K562 (cell line): Measurements from ENCODE around the gene MDM4. TPM values are rescaled to one million over a fixed set of nuclear protein-coding genes. Genes with fewer than 3 reads are reported as not detected.
A peak's percentile ranks its signal among the peaks of the same experiment; 100 is the strongest.

Experiments used
- ATAC-seq: fragments of 200-7000 bp; cut with Tn5 transposase; 3 replicates; pipeline ENCODE4 v1.9.1; 2020; ENCODE audit warnings: moderate library complexity
- BruUV-seq: library from RNA; stranded (reverse); fragments of 400-500 nt; replicated peaks from 2 replicates; lab custom pipeline; 2021; lab: Mats Ljungman, UMichigan
- CTCF ChIA-PET: fragments of 300-600 bp; formaldehyde crosslinking; extraction: SDS; loops from one replicate; lab custom pipeline; 2021; ENCODE audit warnings: low intra/inter-chr PET ratio; lab: Yijun Ruan, JAX
- POLR2A ChIA-PET: fragments of 300-600, 350-650 bp; sonication (Branson Sonifier 250); formaldehyde crosslinking; extraction: SDS; loops from one replicate; lab custom pipeline; 2021; ENCODE audit warnings: antibody characterized with exemption, inconsistent platforms; lab: Yijun Ruan, JAX
- DNase-seq, 4 experiments: peaks; one replicate each; pipeline versions ENCODE4 v3.0.0 to v3.0.0-alpha.2; 2011 to 2018; ENCODE audit warnings: low spot score in 3 of 4, mixed read lengths in 3 of 4; ENCODE audit errors: extremely low read depth in 1 of 4
- FAIRE-seq: peaks from 2 replicates; lab custom pipeline; 2011; peaks lifted over from hg19 to GRCh38; lab: Jason Lieb, UNC
- H2AFZ ChIP-seq: 2 replicates; pipeline ENCODE4 v1.6.0; 2011; ENCODE audit warnings: low read depth, low read length, control low read depth, inconsistent platforms
- H3K27ac ChIP-seq: fragments of 200-600 bp; 3 replicates; pipeline ENCODE4 v1.8.0; 2011; ENCODE audit warnings: low read depth, mild to moderate bottlenecking, control low read depth, inconsistent platforms, low read length, moderate library complexity, mixed read lengths; ENCODE audit errors: extremely low read depth
- H3K27me3 ChIP-seq, 2 experiments: fragments of 300-600 bp in 1 of 2; 2 replicates in 1 of 2; 3 replicates in 1 of 2; pipeline versions ENCODE4 v1.6.0 to v1.8.0; 2011; ENCODE audit warnings: inconsistent platforms in 2 of 2, low read length in 2 of 2, mild to moderate bottlenecking in 1 of 2, mixed read lengths in 1 of 2, moderate library complexity in 1 of 2; ENCODE audit not compliant: control insufficient read depth in 2 of 2, insufficient read depth in 2 of 2
- H3K36me3 ChIP-seq: fragments of 300-600 bp; 3 replicates; pipeline ENCODE4 v1.8.0; 2011; ENCODE audit warnings: mild to moderate bottlenecking, low read length, inconsistent platforms; ENCODE audit not compliant: control insufficient read depth, insufficient read depth
- H3K4me1 ChIP-seq, 2 experiments: fragments of 200-600 bp in 1 of 2; replicated peaks in 1 of 2; 2 replicates in 1 of 2; 3 replicates in 1 of 2; pipeline versions ENCODE4 v1.5.1 to v1.8.0; 2011; ENCODE audit warnings: inconsistent platforms in 2 of 2, low read length in 2 of 2, mild to moderate bottlenecking in 1 of 2, mixed read lengths in 1 of 2, moderate library complexity in 1 of 2; ENCODE audit not compliant: control insufficient read depth in 2 of 2, insufficient read depth in 2 of 2
- H3K4me2 ChIP-seq: 2 replicates; pipeline ENCODE4 v1.6.1; 2011; ENCODE audit warnings: low read length, control low read depth, inconsistent platforms, mixed read lengths; ENCODE audit not compliant: insufficient read depth
- H3K4me3 ChIP-seq: fragments of 200-600 bp; sonication (generic), shearing (Covaris generic); 2 replicates; pipeline ENCODE4 v1.5.1; 2016; ENCODE audit warnings: control low read depth, inconsistent platforms
- H3K79me2 ChIP-seq: fragments of 200-600 bp; 3 replicates; pipeline ENCODE4 v1.8.0; 2011; ENCODE audit warnings: low read length, inconsistent platforms; ENCODE audit not compliant: control insufficient read depth, insufficient read depth
- H3K9ac ChIP-seq, 2 experiments: 2 replicates each; pipeline versions ENCODE4 v1.6.0 to v1.6.1; 2011; ENCODE audit warnings: low read depth in 2 of 2, low read length in 2 of 2, control low read depth in 1 of 2, inconsistent platforms in 1 of 2, mild to moderate bottlenecking in 1 of 2, mixed read lengths in 1 of 2; ENCODE audit not compliant: insufficient read depth in 1 of 2
- H3K9me1 ChIP-seq: one replicate; pipeline ENCODE4 v1.6.0; 2011; ENCODE audit warnings: inconsistent platforms, mild to moderate bottlenecking, low read length, moderate library complexity; ENCODE audit not compliant: control insufficient read depth, insufficient read depth
- H3K9me3 ChIP-seq: replicated peaks from 2 replicates; pipeline ENCODE4 v1.5.1; 2011; ENCODE audit warnings: low read depth, low read length, inconsistent platforms; ENCODE audit not compliant: control insufficient read depth, insufficient read depth
- H4K20me1 ChIP-seq: replicated peaks from 2 replicates; pipeline ENCODE4 v1.6.1; 2011; ENCODE audit warnings: low read length, inconsistent platforms, mixed read lengths; ENCODE audit not compliant: control insufficient read depth, insufficient read depth
- ILF3 ChIP-seq: fragments of 450-650 bp; IDR thresholded peaks from 2 replicates; pipeline ENCODE4 v1.6.1; 2018; ENCODE audit warnings: antibody characterized with exemption, mild to moderate bottlenecking, moderate library complexity, borderline replicate concordance
- SREBF1 ChIP-seq: fragments of 150-350 bp; IDR thresholded peaks from 2 replicates; pipeline ENCODE4 v1.6.1; 2014; ENCODE audit warnings: antibody characterized with exemption, low read depth, low read length, borderline replicate concordance
- TCFL5 ChIP-seq: fragments of 250-450 bp; sonication (Bioruptor Pico); conservative IDR thresholded peaks from 2 replicates; pipeline ENCODE4 v1.6.1; 2021; ENCODE audit warnings: mild to moderate bottlenecking, moderate library complexity, matching md5 sums
- THRAP3 ChIP-seq: fragments of 450-650 bp; IDR thresholded peaks from 2 replicates; pipeline ENCODE4 v1.6.1; 2016; ENCODE audit warnings: mild to moderate bottlenecking, inconsistent platforms, borderline replicate concordance
- TRIM28 ChIP-seq: fragments of 450-650 bp; IDR thresholded peaks from 2 replicates; pipeline ENCODE4 v1.6.1; 2017
- U2AF1 ChIP-seq: fragments of 200-400 bp; formaldehyde crosslinking; optimal IDR thresholded peaks from 2 replicates; pipeline ENCODE3; 2017; ENCODE audit warnings: mild to moderate bottlenecking, low read depth, low read length, moderate library complexity
- ZNF24 ChIP-seq: fragments of 450-650 bp; IDR thresholded peaks from 2 replicates; pipeline ENCODE4 v1.6.1; 2016
- WGBS: fragments of 100-300 bp; shearing (Covaris generic); methylation state at CpG from one replicate; pipeline ENCODE4 v1.1.6; 2016; ENCODE audit warnings: low coverage, mixed read lengths; ENCODE audit not compliant: insufficient coverage; ENCODE audit errors: missing lambda C conversion rate; 5-methylcytosine and 5-hydroxymethylcytosine counted together
- in situ Hi-C: fragments of 300-500 bp; cut with MboI; formaldehyde crosslinking; loops from 4 replicates; pipeline ENCODE4 v1.15.0; 2018; ENCODE audit warnings: inconsistent platforms, mixed read lengths
- intact Hi-C: fragments of 100-400 bp; cut with micrococcal nuclease; formaldehyde crosslinking; loops from 2 replicates; pipeline ENCODE4 v1.14.2; 2022
- polyA plus RNA-seq, 8 experiments: library from polyadenylated mRNA; depleted of rRNA in 4 of 8; stranded (reverse) in 5 of 8; unstranded in 3 of 8; fragments of >200 nt; fragmentation: Nextera tagmentation in 2 of 8; fragmentation: Illumina TruSeq in 1 of 8; extraction: Ambion mirVana in 2 of 8; extraction: Trizol in 1 of 8; gene quantifications; 2 replicates each; pipeline versions ENCODE4 v1.2.1 to v1.2.3, GENCODE V29; 2011 to 2014; ENCODE audit warnings: inconsistent platforms in 1 of 8, missing spikeins in 1 of 8
- total RNA-seq, 7 experiments: library from RNA; depleted of rRNA in 6 of 7; stranded (reverse); fragments of >200 nt in 6 of 7; fragmentation: Illumina TruSeq in 2 of 7; extraction: Trizol in 2 of 7; gene quantifications; 2 replicates each; pipeline versions ENCODE4 v1.2.1 to v1.2.3, GENCODE V29; 2011 to 2021; ENCODE audit warnings: low replicate concordance in 1 of 7

Gene MDM4
- total and polyA plus RNA-seq, 9 of the 15 experiments (the other 6 are each of a cell fraction or from before 2014, with no cell fraction given), result 3.3 to 61.7 (median 21.2) TPM

GRCh38 chr1:204591473-204592090 is 75.4 kb downstream of the MDM4 start:
- H3K36me3 ChIP-seq, result no peaks in the 10 kb centered on the region
- H3K9me1 ChIP-seq, result no peaks in the 10 kb centered on the region
- in situ Hi-C loops (no loop called here), intact Hi-C loops (no loop called here)
- no peak overlapping the region for H2AFZ ChIP-seq
- no peak overlapping the region for H3K4me3 ChIP-seq
- no peaks in the 10 kb centered on the region for H3K9me3 ChIP-seq
- POLR2A ChIA-PET, result interaction anchor here (0.6 to 0.8 kb wide), 2 partner anchors 13 to 42 kb away, joined by 3 to 6 read pairs; no protein-coding TSS in a partner anchor
- no TSS peak for BruUV-seq
- H4K20me1 ChIP-seq, result no peaks in the 10 kb centered on the region
- no peak overlapping the region for H3K27ac ChIP-seq
- TF ChIP-seq TRIM28 (no peak), SREBF1 (no peak), TCFL5 (no peak), ZNF24 (peak; percentile 48; the same call in 1 of the 2 replicates), U2AF1 (no peak), THRAP3 (no peak), ILF3 (no peak)
- peaks cover 23 to 59% of the 10 kb centered on the region in 2 experiments for H3K27me3 ChIP-seq
- H3K9ac ChIP-seq, result no peak overlapping the region
- no peaks in the 10 kb centered on the region for H3K79me2 ChIP-seq
- 0% methylated on average over 3 of the region's 3 CpGs for WGBS
- H3K4me1 ChIP-seq, result no peaks in the 10 kb centered on the region
- no peak for FAIRE-seq
- H3K4me2 ChIP-seq, result no peak overlapping the region
- ATAC-seq, result no peak
- CTCF ChIA-PET, result no interaction called here
- no peak for DNase-seq
